GM19438 (cell line): ENCODE results near the gene MGLL.

ENCODE experiments used
- ATAC-seq: cut with Tn5 transposase; IDR thresholded peaks from one replicate; pipeline ENCODE4 v1.9.1; 2021; ENCODE audit warnings: low read depth; ENCODE audit not compliant: unreplicated experiment

MGLL gene

GRCh38 chr3:127835993-127836882, 13.9 kb upstream of the MGLL start:
- ATAC-seq, result peak; percentile 83

GRCh38 chr3:127834771-127835170, 12.5 kb upstream of the MGLL start:
- no peak for ATAC-seq

GRCh38 chr3:127833281-127834032, 11.1 kb upstream of the MGLL start:
- ATAC-seq, result no peak

GRCh38 chr3:127831723-127832172, 9.4 kb upstream of the MGLL start:
- no peak for ATAC-seq

- no peak for ATAC-seq
Measured at GRCh38 chr3:127829537-127829936, 7.2 kb upstream of the MGLL start.

GRCh38 chr3:127827808-127828207, 5.5 kb upstream of the MGLL start:
- ATAC-seq, result no peak

- no peak for ATAC-seq
Measured at GRCh38 chr3:127825756-127826155, 3.4 kb upstream of the MGLL start.

- no peak for ATAC-seq
Measured at GRCh38 chr3:127824151-127824825, 2.0 kb upstream of the MGLL start.

GRCh38 chr3:127823426-127823857, 1.1 kb upstream of the MGLL start:
- ATAC-seq, result no peak

GRCh38 chr3:127822682-127823425, 539 bp upstream of the MGLL start:
- peak; percentile 41 for ATAC-seq

GRCh38 chr3:127821394-127821793, 921 bp downstream of the MGLL start:
- no peak for ATAC-seq

GRCh38 chr3:127820826-127821313, 1.4 kb downstream of the MGLL start:
- ATAC-seq, result no peak

- ATAC-seq, result peak; percentile 46
Measured at GRCh38 chr3:127820221-127820825, 2.0 kb downstream of the MGLL start.

- no peak for ATAC-seq
Measured at GRCh38 chr3:127819656-127820055, 2.7 kb downstream of the MGLL start.

GRCh38 chr3:127819086-127819485, 3.2 kb downstream of the MGLL start:
- no peak for ATAC-seq

GRCh38 chr3:127817406-127817841, 4.9 kb downstream of the MGLL start:
- ATAC-seq, result no peak

GRCh38 chr3:127816783-127817405, 5.4 kb downstream of the MGLL start:
- no peak for ATAC-seq

GRCh38 chr3:127815641-127816605, 6.4 kb downstream of the MGLL start:
- ATAC-seq, result no peak
